GM23248 (cell line): Measurements from ENCODE around the gene FALEC. TPM values are rescaled to one million over a fixed set of nuclear protein-coding genes. Genes with fewer than 3 reads are reported as not detected.

Experiments
- DNase-seq: peaks from one replicate; pipeline ENCODE4 v3.0.0-alpha.2; 2015
- H2AFZ ChIP-seq: fragments of 200-600 bp; sonication (generic); 2 replicates; pipeline ENCODE4 v1.6.1; 2016; ENCODE audit warnings: antibody characterized with exemption
- H3F3A ChIP-seq: fragments of 200-600 bp; sonication (generic); 2 replicates; pipeline ENCODE4 v1.6.1; 2016; ENCODE audit warnings: mild to moderate bottlenecking, antibody characterized with exemption, mixed run types; ENCODE audit not compliant: insufficient read depth
- H3K27ac ChIP-seq: fragments of 200-600 bp; sonication (generic); 2 replicates; pipeline ENCODE4 v1.5.1; 2016; ENCODE audit warnings: mild to moderate bottlenecking
- H3K27me3 ChIP-seq: fragments of 200-600 bp; sonication (generic); replicated peaks from 2 replicates; pipeline ENCODE4 v1.6.1; 2016; ENCODE audit warnings: mild to moderate bottlenecking; ENCODE audit not compliant: insufficient read depth
- H3K36me3 ChIP-seq: fragments of 200-600 bp; sonication (generic); 2 replicates; pipeline ENCODE4 v1.6.1; 2016; ENCODE audit warnings: low read depth, mild to moderate bottlenecking
- H3K4me1 ChIP-seq: fragments of 200-600 bp; sonication (generic); 2 replicates; pipeline ENCODE4 v1.6.1; 2016; ENCODE audit warnings: mild to moderate bottlenecking; ENCODE audit not compliant: insufficient read depth
- H3K4me2 ChIP-seq: fragments of 200-600 bp; sonication (generic); one replicate; pipeline ENCODE4 v1.6.1; 2016; ENCODE audit warnings: mild to moderate bottlenecking; ENCODE audit not compliant: unreplicated experiment
- H3K4me3 ChIP-seq: fragments of 200-600 bp; sonication (generic); 2 replicates; pipeline ENCODE4 v1.5.1; 2016; ENCODE audit warnings: mild to moderate bottlenecking
- H3K79me2 ChIP-seq: fragments of 200-600 bp; sonication (generic); 2 replicates; pipeline ENCODE4 v1.6.1; 2016; ENCODE audit warnings: mild to moderate bottlenecking; ENCODE audit not compliant: insufficient read depth
- H3K9ac ChIP-seq: fragments of 200-600 bp; sonication (generic); 2 replicates; pipeline ENCODE4 v1.6.1; 2016; ENCODE audit warnings: mild to moderate bottlenecking
- H3K9me2 ChIP-seq: fragments of 200-600 bp; sonication (generic); 2 replicates; pipeline ENCODE4 v1.6.1; 2016; ENCODE audit warnings: mixed run types, mild to moderate bottlenecking, moderate library complexity; ENCODE audit not compliant: insufficient read depth
- H3K9me3 ChIP-seq: fragments of 200-600 bp; sonication (generic); one replicate; pipeline ENCODE4 v1.6.1; 2017; ENCODE audit warnings: low read depth
- H4K20me1 ChIP-seq: fragments of 200-600 bp; sonication (generic); 2 replicates; pipeline ENCODE4 v1.6.0; 2016; ENCODE audit not compliant: insufficient read depth
- EZH2 ChIP-seq: fragments of 200-600 bp; sonication (generic); IDR thresholded peaks from 2 replicates; pipeline ENCODE4 v1.6.1; 2018; ENCODE audit warnings: antibody characterized with exemption, mild to moderate bottlenecking; ENCODE audit not compliant: insufficient read depth, poor library complexity, severe bottlenecking
- EZH2phosphoT487 ChIP-seq: fragments of 200-600 bp; sonication (generic); IDR thresholded peaks from 2 replicates; pipeline ENCODE4 v1.6.1; 2018; ENCODE audit warnings: antibody characterized with exemption, moderate library complexity, mild to moderate bottlenecking, low read depth; ENCODE audit not compliant: insufficient read depth
- WGBS, 2 experiments: methylation state at CpG; one replicate each; pipeline ENCODE4 v1.1.6; 2015 to 2017; ENCODE audit warnings: low lambda C conversion rate in 2 of 2, low coverage in 1 of 2; ENCODE audit errors: missing lambda C conversion rate in 2 of 2; 5-methylcytosine and 5-hydroxymethylcytosine counted together
- in situ Hi-C: fragments of 300-500 bp; cut with MboI; formaldehyde crosslinking; loops from 2 replicates; pipeline ENCODE4 v1.15.0; 2020
- polyA plus RNA-seq: library from polyadenylated mRNA; unstranded; fragments of >200 nt; fragmentation: Nextera tagmentation; extraction: Ambion mirVana; gene quantifications from 2 replicates; pipeline ENCODE4 v1.2.1, GENCODE V29; 2016
- total RNA-seq: library from RNA; depleted of rRNA; stranded (reverse); fragments of >200 nt; shearing (Covaris generic); gene quantifications from 2 replicates; pipeline ENCODE4 v1.2.3, GENCODE V29; 2014

FALEC gene
- total and polyA plus RNA-seq, 2 experiments from 2014 or later = 0.71 TPM; not detected in 1

DNA sequence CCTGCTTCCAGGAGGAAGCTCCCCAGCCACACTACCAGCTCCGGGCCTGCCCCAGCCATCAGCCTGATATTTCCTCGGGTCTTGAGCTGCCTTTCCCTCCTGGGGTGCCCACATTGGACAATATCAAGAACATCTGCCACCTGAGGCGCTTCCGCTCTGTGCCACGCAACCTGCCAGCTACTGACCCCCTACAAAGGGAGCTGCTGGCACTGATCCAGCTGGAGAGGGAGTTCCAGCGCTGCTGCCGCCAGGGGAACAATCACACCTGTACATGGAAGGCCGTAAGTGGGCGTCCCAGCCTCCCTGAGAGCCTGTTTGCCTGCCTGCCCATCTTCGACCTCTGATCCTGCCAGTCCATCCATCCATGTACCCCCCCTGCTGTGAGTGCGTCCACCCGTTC, 4.0 kb upstream of the FALEC start:
- 92 to 95% methylated on average over 12 of the region's 12 CpGs for WGBS, 2 experiments
- H3K27me3 ChIP-seq = no peaks in the 10 kb centered on the region
- H2AFZ ChIP-seq = no peak overlapping the region
- no peaks in the 10 kb centered on the region for H4K20me1 ChIP-seq
- in situ Hi-C loops = no loop called here
- no peak for DNase-seq
- H3K79me2 ChIP-seq = peaks cover 33% of the 10 kb centered on the region
- no peak overlapping the region for H3K27ac ChIP-seq
- no peak overlapping the region for H3K4me2 ChIP-seq
- H3K9ac ChIP-seq = no peak overlapping the region
- peaks cover 34% of the 10 kb centered on the region for H3K4me1 ChIP-seq
- TF ChIP-seq EZH2 (no peak), EZH2phosphoT487 (no peak)
- no peaks in the 10 kb centered on the region for H3K9me3 ChIP-seq
- peaks cover 10% of the 10 kb centered on the region for H3F3A ChIP-seq
- no peaks in the 10 kb centered on the region for H3K9me2 ChIP-seq
- no peaks in the 10 kb centered on the region for H3K36me3 ChIP-seq
- H3K4me3 ChIP-seq = no peak overlapping the region

DNA sequence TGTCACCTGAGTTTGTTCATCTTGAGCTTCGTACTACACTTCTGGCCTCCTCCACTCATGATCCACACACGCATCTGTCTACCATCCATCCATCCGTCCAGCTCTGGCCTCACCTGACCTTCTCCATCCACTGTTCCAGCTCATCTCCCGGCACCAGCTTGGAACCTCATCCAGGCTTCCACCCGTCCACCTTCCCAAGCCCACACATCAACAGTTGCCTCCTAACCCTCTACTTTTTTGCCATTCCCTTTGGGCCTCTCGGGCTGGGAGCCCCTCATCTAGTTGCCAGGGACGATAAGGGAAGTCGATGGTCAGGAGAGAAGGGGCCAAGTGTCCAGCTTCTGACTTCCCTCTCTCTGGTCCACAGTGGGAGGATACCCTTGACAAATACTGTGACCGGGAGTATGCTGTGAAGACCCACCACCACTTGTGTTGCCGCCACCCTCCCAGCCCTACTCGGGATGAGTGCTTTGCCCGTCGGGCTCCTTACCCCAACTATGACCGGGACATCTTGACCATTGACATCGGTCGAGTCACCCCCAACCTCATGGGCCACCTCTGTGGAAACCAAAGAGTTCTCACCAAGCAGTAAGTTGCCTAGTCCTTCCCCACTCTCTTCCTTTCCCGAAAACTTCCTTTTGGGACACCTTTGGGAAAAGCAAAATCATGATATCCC, 3.4 kb upstream of the FALEC start:
- Histone ChIP-seq H3K4me1 (peaks cover 36% of the 10 kb centered on the region), H3K27me3 (no peaks in the 10 kb centered on the region), H3F3A (peaks cover 10% of the 10 kb centered on the region), H3K4me2 (no peak overlapping the region), H3K9me2 (no peaks in the 10 kb centered on the region), H3K36me3 (no peaks in the 10 kb centered on the region), H3K79me2 (peaks cover 33% of the 10 kb centered on the region), H3K9ac (no peak overlapping the region), H2AFZ (no peak overlapping the region), H3K9me3 (no peaks in the 10 kb centered on the region), H3K4me3 (no peak overlapping the region), H3K27ac (no peak overlapping the region), H4K20me1 (no peaks in the 10 kb centered on the region)
- TF ChIP-seq EZH2 (no peak), EZH2phosphoT487 (no peak)
- WGBS, 2 experiments = 90 to 92% methylated on average over 17 of the region's 17 CpGs
- in situ Hi-C loops = no loop called here
- DNase-seq = no peak

DNA sequence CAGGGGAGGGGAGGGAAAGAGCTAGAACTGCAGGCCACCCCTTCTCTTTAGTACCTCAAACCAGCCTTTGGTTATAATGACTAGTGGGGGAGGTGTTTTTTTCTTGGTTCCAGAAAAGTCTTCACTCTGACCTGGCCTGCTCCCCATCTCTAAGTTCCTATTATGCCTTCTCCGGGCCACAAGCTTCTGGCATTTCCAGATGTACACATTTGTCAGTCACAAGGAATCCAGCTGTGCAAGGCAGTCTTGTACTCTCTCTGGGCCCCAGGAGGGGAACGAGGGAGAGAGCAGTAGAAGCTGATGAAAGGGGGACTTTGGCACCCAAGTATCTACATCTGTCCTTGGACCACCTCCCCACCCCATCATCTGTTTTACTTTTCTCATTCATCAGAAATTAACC, 2.7 kb upstream of the FALEC start:
- TF ChIP-seq EZH2 (no peak), EZH2phosphoT487 (no peak)
- 9 to 11% methylated on average over 2 of the region's 2 CpGs for WGBS, 2 experiments
- Histone ChIP-seq H4K20me1 (no peaks in the 10 kb centered on the region), H3K4me3 (no peak overlapping the region), H3K4me2 (no peak overlapping the region), H3K4me1 (peaks cover 32% of the 10 kb centered on the region), H3K27me3 (no peaks in the 10 kb centered on the region), H3K79me2 (peaks cover 33% of the 10 kb centered on the region), H2AFZ (no peak overlapping the region), H3K9me3 (no peaks in the 10 kb centered on the region), H3K36me3 (no peaks in the 10 kb centered on the region), H3K9ac (no peak overlapping the region), H3K9me2 (no peaks in the 10 kb centered on the region), H3F3A (peaks cover 6% of the 10 kb centered on the region; the same call in 1 of the 2 replicates), H3K27ac (no peak overlapping the region)
- in situ Hi-C loops = no loop called here
- DNase-seq = peak; percentile 19

DNA sequence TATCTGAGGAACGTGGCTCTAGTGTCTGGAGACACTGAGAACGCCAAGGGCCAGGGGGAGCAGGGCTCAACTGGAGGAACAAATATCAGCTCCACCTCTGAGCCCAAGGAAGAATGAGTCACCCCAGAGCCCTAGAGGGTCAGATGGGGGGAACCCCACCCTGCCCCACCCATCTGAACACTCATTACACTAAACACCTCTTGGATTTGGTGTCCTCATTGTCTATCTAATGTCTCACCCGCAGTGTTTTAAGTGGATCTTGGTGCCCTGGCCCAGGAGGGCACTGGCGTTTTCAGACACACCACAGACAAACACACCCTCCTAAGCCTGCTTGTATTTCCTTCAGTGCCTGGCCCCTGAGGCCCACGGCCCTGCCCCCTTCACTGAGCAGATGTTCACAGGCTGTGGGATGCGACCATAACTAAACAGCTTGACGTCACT, 2.2 kb upstream of the FALEC start:
- WGBS, 2 experiments = 44 to 45% methylated on average over 7 of the region's 7 CpGs
- H3K79me2 ChIP-seq = peaks cover 28% of the 10 kb centered on the region
- no peaks in the 10 kb centered on the region for H3K9me3 ChIP-seq
- no peaks in the 10 kb centered on the region for H4K20me1 ChIP-seq
- H3F3A ChIP-seq = peaks cover 2% of the 10 kb centered on the region; the same call in 1 of the 2 replicates
- no peak overlapping the region for H3K9ac ChIP-seq
- no peak overlapping the region for H3K4me2 ChIP-seq
- H3K4me3 ChIP-seq = no peak overlapping the region
- no peak for TF ChIP-seq EZH2
- no peak for TF ChIP-seq EZH2phosphoT487
- no peaks in the 10 kb centered on the region for H3K36me3 ChIP-seq
- H3K27ac ChIP-seq = no peak overlapping the region
- peaks cover 28% of the 10 kb centered on the region for H3K4me1 ChIP-seq
- no peaks in the 10 kb centered on the region for H3K27me3 ChIP-seq
- DNase-seq = peak; percentile 56
- H3K9me2 ChIP-seq = no peaks in the 10 kb centered on the region
- in situ Hi-C loops = no loop called here
- H2AFZ ChIP-seq = no peak overlapping the region
